ENCODE measurements around the gene MSH3. TPM values are rescaled to one million over a fixed set of nuclear protein-coding genes. Genes with fewer than 3 reads are reported as not detected.

MSH3 gene
- polyA plus RNA-seq, 1 of the 3 experiments (the other 2 are of a cell fraction): 3.5 TPM

GRCh38 chr5:80668016-80668969, 13.8 kb downstream of the MSH3 start:
- Histone ChIP-seq H3K4me1 (ENCODE audit: control insufficient read depth in 1 of 2, insufficient read depth in 2 of 2, low read depth in 1 of 2, low read length in 1 of 2) (no peaks in the 10 kb centered on the region), H3K27me3 (ENCODE audit: insufficient read depth) (no peaks in the 10 kb centered on the region), H3F3A (replicated peaks; ENCODE audit: insufficient read depth) (peaks cover 14% of the 10 kb centered on the region), H3K79me2 (ENCODE audit: insufficient read depth) (no peaks in the 10 kb centered on the region; the same call in 1 of the 2 replicates), H2AFZ (ENCODE audit: low read depth) (no peak overlapping the region), H4K20me1 (ENCODE audit: insufficient read depth) (no peaks in the 10 kb centered on the region), H3K4me2 (no peak overlapping the region), H3K9ac (no peak overlapping the region), H3K36me3 (replicated peaks in 1 of 2; ENCODE audit: control insufficient read depth in 1 of 2, insufficient read depth in 2 of 2, low read length in 1 of 2) (peaks cover 40 to 68% of the 10 kb centered on the region in 2 experiments), H3K27ac (ENCODE audit: low read depth in 2 of 2, low read length in 1 of 2) (no peak overlapping the region), H3K9me2 (no peaks in the 10 kb centered on the region), H3K4me3 (ENCODE audit: low read depth in 2 of 2, low read length in 1 of 2) (no peak overlapping the region), H3K9me3 (no peaks in the 10 kb centered on the region)
- POLR2A ChIA-PET: no interaction called here
- CTCF ChIA-PET: interaction anchor here (0.8 to 1.6 kb wide), 4 partner anchors 13 to 631 kb away, joined by 3 to 7 read pairs (median 4); partner anchors contain the start of genes DHFR and MSH3
- 89% methylated on average over 8 of the region's 16 CpGs for WGBS (ENCODE audit: low lambda C conversion rate)
- TF ChIP-seq RCOR1 (IDR thresholded peaks at IDR 0.05; ENCODE audit: low read length): no peak
- no peak for DNase-seq

GRCh38 chr5:80672140-80672736, 17.8 kb downstream of the MSH3 start:
- no peaks in the 10 kb centered on the region for H3K79me2 ChIP-seq (ENCODE audit: insufficient read depth)
- DNase-seq: peak; percentile 69
- no peak overlapping the region for H3K4me2 ChIP-seq
- H3K36me3 ChIP-seq (replicated peaks in 1 of 2; ENCODE audit: control insufficient read depth in 1 of 2, insufficient read depth in 2 of 2, low read length in 1 of 2): peaks cover 43 to 69% of the 10 kb centered on the region in 2 experiments
- CTCF ChIA-PET: interaction anchor here (0.6 to 2.0 kb wide), 28 partner anchors 8 to 628 kb away, joined by 3 to 10 read pairs (median 4); partner anchors contain the start of gene FAM151B
- H3K9ac ChIP-seq: no peak overlapping the region
- no peaks in the 10 kb centered on the region for H3K9me2 ChIP-seq
- peaks cover 0 to 5% of the 10 kb centered on the region in 2 experiments; a peak in 2 of 4 replicates for H3K4me1 ChIP-seq (ENCODE audit: control insufficient read depth in 1 of 2, insufficient read depth in 2 of 2, low read depth in 1 of 2, low read length in 1 of 2)
- POLR2A ChIA-PET: no interaction called here
- no peaks in the 10 kb centered on the region for H3K9me3 ChIP-seq
- TF ChIP-seq YY1 (IDR thresholded peaks at IDR 0.05; ENCODE audit: low read depth) (no peak), GABPA (IDR thresholded peaks at IDR 0.05; ENCODE audit: low read depth) (no peak), SMC3 (IDR thresholded peaks at IDR 0.05; ENCODE audit: low read depth, low read length) (peak; percentile 75), RAD21 (IDR thresholded peaks at IDR 0.05; ENCODE audit: low read length) (peak; percentile 75), FOXJ3 (CRISPR knock-in tag; IDR thresholded peaks at IDR 0.05) (no peak), ELF1 (IDR thresholded peaks at IDR 0.05) (no peak), CTCF (IDR thresholded peaks at IDR 0.05) (peak; percentile 84), RXRA (IDR thresholded peaks at IDR 0.05; ENCODE audit: borderline replicate concordance, low read depth) (no peak)
- no peaks in the 10 kb centered on the region for H3K27me3 ChIP-seq (ENCODE audit: insufficient read depth)
- no peaks in the 10 kb centered on the region for H4K20me1 ChIP-seq (ENCODE audit: insufficient read depth)
- H3K27ac ChIP-seq (ENCODE audit: low read depth in 2 of 2, low read length in 1 of 2): no peak overlapping the region
- 3% methylated on average over 7 of the region's 7 CpGs for WGBS (ENCODE audit: low lambda C conversion rate)
- no peak overlapping the region for H2AFZ ChIP-seq (ENCODE audit: low read depth)
- H3F3A ChIP-seq (replicated peaks; ENCODE audit: insufficient read depth): peaks cover 5% of the 10 kb centered on the region
- no peak overlapping the region; a peak in 1 of 4 replicates for H3K4me3 ChIP-seq (ENCODE audit: low read depth in 2 of 2, low read length in 1 of 2)
